NCI-H524 treated with DMSO at 0.1 percent for 48 hours (cell line): ENCODE measurements around the gene TAAR9.

ENCODE experiments used
- DNase-seq: peaks from one replicate; lab custom pipeline; 2025; lab: John Stamatoyannopoulos, UW

Gene TAAR9

GRCh38 chr6:132537977-132538376, at the start of gene TAAR9:
TSS of gene TAAR9 (plus strand) at chr6:132538277. CDS start at chr6:132538290, 13 bp downstream.
- no peak for DNase-seq

GRCh38 chr6:132489376-132489775, 48.7 kb upstream of the TAAR9 start:
- no peak for DNase-seq

GRCh38 chr6:132490024-132490423, 48.1 kb upstream of the TAAR9 start:
- DNase-seq = no peak

GRCh38 chr6:132490478-132491204, 47.4 kb upstream of the TAAR9 start:
- DNase-seq = no peak

GRCh38 chr6:132491303-132491702, 46.8 kb upstream of the TAAR9 start:
- no peak for DNase-seq

GRCh38 chr6:132491881-132492280, 46.2 kb upstream of the TAAR9 start:
- DNase-seq = no peak

GRCh38 chr6:132494954-132495353, 43.1 kb upstream of the TAAR9 start:
- no peak for DNase-seq

- no peak for DNase-seq
These were observed 42.4 kb upstream of the TAAR9 start for GRCh38 chr6:132495604-132496079.

- no peak for DNase-seq
These were observed 41.4 kb upstream of the TAAR9 start for GRCh38 chr6:132496519-132497180.

- no peak for DNase-seq
These were observed 39.4 kb upstream of the TAAR9 start for GRCh38 chr6:132498638-132499037.

- DNase-seq = no peak
These were observed 38.3 kb upstream of the TAAR9 start for GRCh38 chr6:132499757-132500156.

GRCh38 chr6:132504757-132505156, 33.3 kb upstream of the TAAR9 start:
- no peak for DNase-seq

- DNase-seq = no peak
These were observed 32.9 kb upstream of the TAAR9 start for GRCh38 chr6:132505158-132505557.

GRCh38 chr6:132506461-132506860, 31.6 kb upstream of the TAAR9 start:
- DNase-seq = no peak

GRCh38 chr6:132506869-132507808, 30.9 kb upstream of the TAAR9 start:
- no peak for DNase-seq

GRCh38 chr6:132511210-132511830, 26.8 kb upstream of the TAAR9 start:
- no peak for DNase-seq

- DNase-seq = no peak
These were observed 26.3 kb upstream of the TAAR9 start for GRCh38 chr6:132511831-132512220.

GRCh38 chr6:132512342-132512637, 25.8 kb upstream of the TAAR9 start:
- no peak for DNase-seq

GRCh38 chr6:132512638-132513632, 25.1 kb upstream of the TAAR9 start, which contains the start of gene STX7:
TSS of gene STX7 (minus strand) at chr6:132513116. CDS start at chr6:132503530, 9,586 bp downstream.
- peak; percentile 63 for DNase-seq

- no peak for DNase-seq
These were observed 24.1 kb upstream of the TAAR9 start for GRCh38 chr6:132513831-132514545.
